Tibial artery (tissue), 4 donors: ENCODE data around the gene TXLNA.

Experiments
- DNase-seq, 2 donors: peaks; one replicate each; pipeline ENCODE4 v3.0.0-alpha.2; 2019
- H3K27ac ChIP-seq, 2 donors: fragments of 200-600 bp; sonication (generic) in 1 of 2; 1 replicate in 1 of 2; 2 replicates in 1 of 2; pipeline ENCODE4 v1.5.1; 2018 to 2019; ENCODE audit warnings: mild to moderate bottlenecking in 1 of 2
- H3K27me3 ChIP-seq, 2 donors: fragments of 200-600 bp; sonication (generic) in 1 of 2; one replicate each; pipeline versions ENCODE4 v1.5.1 to v1.6.0; 2016 to 2019
- H3K36me3 ChIP-seq, 3 donors: fragments of 200-600 bp; sonication (generic) in 2 of 3; one replicate each; pipeline ENCODE4 v1.5.1; 2016 to 2019; ENCODE audit warnings: mild to moderate bottlenecking in 2 of 3
- H3K4me1 ChIP-seq, 4 donors: fragments of 200-600 bp; sonication (generic) in 2 of 4; 1 replicate in 3 of 4; 2 replicates in 1 of 4; pipeline ENCODE4 v1.5.1; 2016 to 2019
- H3K4me3 ChIP-seq, 2 donors: fragments of 200-600 bp; sonication (generic) in 1 of 2; 1 replicate in 1 of 2; 2 replicates in 1 of 2; pipeline ENCODE4 v1.5.1; 2018 to 2019; ENCODE audit warnings: mild to moderate bottlenecking in 2 of 2
- H3K9me3 ChIP-seq, 3 donors: fragments of 200-600 bp; sonication (generic) in 1 of 3; one replicate each; pipeline ENCODE4 v1.5.1; 2016 to 2019
- CTCF ChIP-seq, 2 experiments: fragments of 200-600 bp in 1 of 2; fragments of 450-650 bp in 1 of 2; IDR thresholded peaks; one replicate each; pipeline ENCODE4 v1.5.1; 2017 to 2019; ENCODE audit warnings: antibody characterized with exemption in 2 of 2, mild to moderate bottlenecking in 1 of 2, moderate library complexity in 1 of 2
- intact Hi-C: fragments of 100-400 bp; cut with DNase I; formaldehyde crosslinking; loops from one replicate; pipeline ENCODE4 v1.15.0; 2023; ENCODE audit warnings: low total_unique reads

The TXLNA gene

GRCh38 chr1:32246888-32247273, 67.4 kb downstream of the TXLNA start, which contains the start of gene FAM167B:
FAM167B (plus strand) TSS chr1:32247222; CDS start chr1:32247422, 200 bp downstream.
- no peaks in the 10 kb centered on the region for H3K27me3 ChIP-seq
- no peak within 1 kb of the TSS for H3K4me3 ChIP-seq
- TF ChIP-seq CTCF (IDR thresholded peaks at IDR 0.05) = no peak
- no peaks in the 10 kb centered on the region for H3K36me3 ChIP-seq
- DNase-seq = peak; percentile 53 to 74
- intact Hi-C loops = no loop called here
- H3K4me1 ChIP-seq = peaks cover 0 to 32% (median 21%) of the 10 kb centered on the region in 4 donors
- peak within 1 kb of the TSS; percentile 6 to 31 for H3K27ac ChIP-seq
- H3K9me3 ChIP-seq = no peaks in the 10 kb centered on the region

- TF ChIP-seq CTCF (IDR thresholded peaks at IDR 0.05) = no peak
- Histone ChIP-seq H3K27me3 (no peaks in the 10 kb centered on the region), H3K36me3 (no peaks in the 10 kb centered on the region), H3K9me3 (no peaks in the 10 kb centered on the region), H3K4me1 (peaks cover 0 to 29% (median 19%) of the 10 kb centered on the region in 4 donors), H3K4me3 (no peak overlapping the region), H3K27ac (peak overlapping the region; percentile 6 to 31)
- no peak for DNase-seq
- intact Hi-C loops = no loop called here
Observed at GRCh38 chr1:32247452-32247851, 68.0 kb downstream of the TXLNA start.
